ENCODE results near the gene IRF4.

- TF ChIP-seq, protein P1, sequence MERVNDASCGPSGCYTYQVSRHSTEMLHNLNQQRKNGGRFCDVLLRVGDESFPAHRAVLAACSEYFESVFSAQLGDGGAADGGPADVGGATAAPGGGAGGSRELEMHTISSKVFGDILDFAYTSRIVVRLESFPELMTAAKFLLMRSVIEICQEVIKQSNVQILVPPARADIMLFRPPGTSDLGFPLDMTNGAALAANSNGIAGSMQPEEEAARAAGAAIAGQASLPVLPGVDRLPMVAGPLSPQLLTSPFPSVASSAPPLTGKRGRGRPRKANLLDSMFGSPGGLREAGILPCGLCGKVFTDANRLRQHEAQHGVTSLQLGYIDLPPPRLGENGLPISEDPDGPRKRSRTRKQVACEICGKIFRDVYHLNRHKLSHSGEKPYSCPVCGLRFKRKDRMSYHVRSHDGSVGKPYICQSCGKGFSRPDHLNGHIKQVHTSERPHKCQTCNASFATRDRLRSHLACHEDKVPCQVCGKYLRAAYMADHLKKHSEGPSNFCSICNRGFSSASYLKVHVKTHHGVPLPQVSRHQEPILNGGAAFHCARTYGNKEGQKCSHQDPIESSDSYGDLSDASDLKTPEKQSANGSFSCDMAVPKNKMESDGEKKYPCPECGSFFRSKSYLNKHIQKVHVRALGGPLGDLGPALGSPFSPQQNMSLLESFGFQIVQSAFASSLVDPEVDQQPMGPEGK (CRISPR knock-in tag; IDR thresholded peaks at IDR 0.05; ENCODE audit: borderline replicate concordance) = no peak
- TF ChIP-seq ZNF8 (CRISPR knock-in tag; IDR thresholded peaks at IDR 0.05) (no peak), TCF4 (CRISPR knock-in tag; IDR thresholded peaks at IDR 0.05; ENCODE audit: borderline replicate concordance) (no peak), PPARA (CRISPR knock-in tag; IDR thresholded peaks at IDR 0.05; ENCODE audit: borderline replicate concordance) (no peak), ZC3H10 (CRISPR knock-in tag; IDR thresholded peaks at IDR 0.05) (no peak), POU6F1 (CRISPR knock-in tag; IDR thresholded peaks at IDR 0.05; ENCODE audit: borderline replicate concordance, low read depth) (no peak), OSR1 (CRISPR knock-in tag; IDR thresholded peaks at IDR 0.05) (no peak), ZFP3 (CRISPR knock-in tag; IDR thresholded peaks at IDR 0.05) (no peak), CSRNP3 (CRISPR knock-in tag; IDR thresholded peaks at IDR 0.05) (no peak)
Observed at GRCh38 chr6:423055-423798, 31.7 kb downstream of the IRF4 start.

Measured in SK-N-SH treated with all-trans-retinoic acid at 6 μM for 48 hours (cell line).